A172 (cell line): ENCODE measurements around the gene ITGAV. TPM values are rescaled to one million over a fixed set of nuclear protein-coding genes. Genes with fewer than 3 reads are reported as not detected.
"Not testable (repeated sequence)": the region's sequence is repeated elsewhere in the genome, so short reads cannot be mapped to it uniquely, and the experiment has no call there.

Experiments
- DNase-seq: peaks from one replicate; pipeline ENCODE4 v3.0.0-alpha.2; 2015; ENCODE audit warnings: low spot score
- total RNA-seq: library from RNA; depleted of rRNA; stranded (reverse); fragments of >200 nt; shearing (Covaris generic); gene quantifications from 2 replicates; pipeline ENCODE4 v1.2.3, GENCODE V29; 2014; rRNA removed

Gene ITGAV
- 104 and 110 TPM in 2 replicates for total RNA-seq

DNA sequence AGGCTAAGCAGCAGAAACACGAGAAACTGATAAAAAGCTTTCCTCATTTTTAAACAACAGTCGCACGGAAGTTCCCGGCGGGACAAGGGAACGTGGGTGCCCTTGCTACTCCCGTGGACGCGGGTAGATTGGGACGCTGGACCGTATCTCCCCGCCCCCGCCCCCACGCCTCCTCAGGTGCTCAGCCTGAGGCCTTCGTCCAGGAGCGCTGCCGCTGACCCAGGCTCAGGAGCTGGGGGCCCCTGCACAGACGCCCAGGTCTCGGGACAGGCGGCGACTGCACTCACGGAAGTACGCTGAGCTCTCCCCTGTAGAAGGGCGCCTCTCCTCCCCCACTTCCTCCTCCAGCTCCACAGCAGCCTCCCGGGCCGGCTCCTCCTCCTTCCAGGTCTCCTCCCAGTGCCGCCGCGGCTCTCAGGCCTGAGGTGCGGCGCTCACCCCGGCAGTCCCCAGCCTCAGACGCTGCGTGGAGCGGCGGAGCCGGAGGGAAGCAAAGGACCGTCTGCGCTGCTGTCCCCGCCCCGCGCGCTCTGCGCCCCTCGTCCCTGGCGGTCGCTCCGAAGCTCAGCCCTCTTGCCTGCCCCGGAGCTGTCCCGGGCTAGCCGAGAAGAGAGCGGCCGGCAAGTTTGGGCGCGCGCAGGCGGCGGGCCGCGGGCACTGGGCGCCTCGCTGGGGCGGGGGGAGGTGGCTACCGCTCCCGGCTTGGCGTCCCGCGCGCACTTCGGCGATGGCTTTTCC is at the start of gene ITGAV:
Gene ITGAV (plus strand): TSS at position 445 of the 738 bp plus-strand sequence. CDS start 283 bp downstream, at position 728.
- peak; percentile 89 for DNase-seq

DNA sequence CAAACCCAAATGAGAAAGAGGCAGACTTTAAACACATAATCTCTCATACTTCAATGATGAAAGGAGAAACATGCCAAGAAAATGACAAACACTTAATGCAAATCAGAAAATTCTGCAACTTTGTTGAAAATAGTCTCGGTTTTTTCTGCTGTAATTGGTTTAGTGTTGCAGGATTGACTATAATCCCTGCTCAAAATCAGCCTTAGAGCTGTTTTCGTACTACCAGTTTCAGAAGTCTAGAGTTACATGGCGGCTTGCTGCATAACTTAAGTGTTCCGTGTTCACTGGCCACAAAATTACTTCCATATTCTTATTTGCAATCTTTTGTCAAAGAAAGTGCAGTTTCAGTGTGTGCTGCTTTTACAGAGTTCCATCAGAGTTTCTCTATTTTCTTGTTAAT is 48.9 kb upstream of the ITGAV start:
- no peak for DNase-seq

DNA sequence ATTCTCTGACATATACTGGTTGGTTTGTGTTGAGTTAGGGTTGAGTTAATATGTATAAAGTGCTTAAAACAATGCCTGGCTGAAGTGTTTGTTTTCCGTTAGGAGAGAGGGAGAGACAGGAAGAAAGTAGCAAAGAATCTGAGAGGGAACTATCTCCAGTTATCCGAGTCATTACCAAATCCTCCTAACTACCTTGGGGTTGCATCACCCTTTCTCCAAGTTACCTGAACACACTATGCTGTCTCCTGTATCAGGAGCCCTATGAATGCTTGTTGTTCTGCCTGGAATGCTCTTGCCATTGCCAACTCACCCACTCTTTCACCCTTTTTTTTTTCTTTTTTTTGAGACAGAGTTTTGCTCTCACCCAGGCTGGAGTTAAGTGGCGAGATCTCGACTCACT is 47.9 kb upstream of the ITGAV start:
- DNase-seq = no peak

DNA sequence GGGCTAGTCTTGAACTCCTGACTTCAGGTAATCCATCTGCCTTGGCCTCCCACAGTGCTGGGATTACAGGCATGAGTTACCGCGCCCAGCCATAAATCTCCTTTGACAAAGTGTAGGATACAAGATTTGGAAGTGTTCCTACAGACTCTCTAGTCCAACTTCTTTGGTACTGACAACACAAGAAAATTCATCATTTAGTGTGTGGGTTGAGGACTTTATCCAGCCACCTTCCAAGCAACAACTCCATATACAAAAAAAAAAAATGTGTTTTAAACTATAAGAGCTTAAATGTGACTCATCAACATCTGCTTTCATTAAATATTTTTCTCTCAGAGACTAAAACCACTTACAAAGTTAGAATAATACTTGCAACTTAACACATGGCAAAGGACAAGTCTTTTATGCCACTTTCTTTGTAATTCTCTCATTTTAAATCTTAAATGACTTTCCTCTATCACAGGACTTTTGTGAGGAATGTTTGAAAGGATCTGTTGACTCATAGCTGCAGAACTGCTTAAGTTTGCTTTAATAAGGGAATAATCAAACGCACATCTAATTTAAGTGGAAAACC is 46.2 kb upstream of the ITGAV start:
- DNase-seq = peak; percentile 84

DNA sequence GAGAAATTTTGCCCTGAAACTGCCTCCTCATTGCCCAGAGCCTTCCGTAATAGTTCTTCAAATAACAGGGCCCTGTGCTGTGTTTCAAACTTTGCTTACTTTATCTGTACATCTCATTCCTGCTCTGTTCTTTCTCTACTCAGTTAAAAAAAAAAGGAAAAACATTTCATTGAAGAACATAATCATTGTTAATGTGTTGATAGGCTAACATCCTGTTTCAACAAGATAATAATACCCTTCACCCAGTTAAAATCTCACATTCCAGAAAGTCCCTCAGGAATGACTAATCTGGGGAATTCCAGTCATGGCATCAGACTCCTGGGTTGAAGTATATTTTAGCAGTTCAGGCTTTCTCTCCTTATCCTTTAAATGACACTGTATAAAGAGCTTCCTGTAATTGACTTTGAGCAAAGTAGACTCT is 45.6 kb upstream of the ITGAV start:
- DNase-seq = peak; percentile 97

DNA sequence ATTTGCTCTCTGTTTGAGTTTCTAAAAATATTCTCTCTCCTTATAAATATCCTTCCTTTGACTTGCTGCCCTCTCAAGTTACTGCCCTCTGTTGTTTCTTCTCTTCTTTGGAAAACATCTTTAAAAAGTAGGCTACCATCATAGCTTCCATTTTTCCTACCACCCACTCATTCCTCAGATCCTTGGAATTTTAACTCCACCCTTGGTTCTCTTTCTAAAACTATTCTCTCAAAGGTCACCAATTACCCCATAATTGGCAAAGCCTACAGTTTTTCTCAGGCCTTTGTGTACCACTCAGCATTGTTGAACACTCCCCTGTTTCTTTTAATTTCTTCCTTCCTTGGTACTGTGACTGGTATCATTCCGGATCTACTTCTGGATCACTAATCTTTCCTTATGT is 43.0 kb upstream of the ITGAV start:
- DNase-seq = no peak

DNA sequence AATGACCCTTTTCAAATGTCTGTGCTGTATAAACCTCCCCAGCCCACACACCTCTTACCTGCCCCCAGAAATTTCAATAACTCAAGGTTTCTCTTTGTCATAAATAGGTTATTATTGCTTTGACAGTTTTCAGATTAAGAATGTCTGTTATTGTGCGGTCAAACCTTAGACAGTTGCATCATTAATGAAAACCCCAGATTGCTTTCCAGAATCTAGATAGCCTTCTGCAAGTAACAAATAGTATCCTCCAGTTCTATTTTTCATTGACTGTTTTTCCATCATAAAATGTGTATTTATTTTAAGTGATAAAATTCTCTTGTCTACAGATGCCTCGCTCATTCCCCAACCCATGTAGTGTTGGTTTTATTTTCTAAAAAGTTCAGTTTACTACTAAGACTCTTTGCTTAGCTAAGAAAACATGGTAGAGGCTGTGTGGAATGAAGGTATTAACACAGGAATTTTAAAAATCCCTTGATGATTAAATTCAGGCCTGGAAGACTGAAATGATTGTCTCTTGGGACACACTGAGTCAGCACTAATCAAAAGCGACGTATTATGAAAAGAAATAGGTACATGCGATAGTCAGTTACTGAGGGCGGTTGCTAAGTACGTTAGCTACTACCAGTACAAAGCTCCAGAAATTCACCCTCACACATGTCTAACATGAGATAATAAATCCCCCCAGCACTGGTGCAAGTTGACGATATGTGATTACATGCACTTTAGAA is 38.4 kb upstream of the ITGAV start:
- no peak for DNase-seq

DNA sequence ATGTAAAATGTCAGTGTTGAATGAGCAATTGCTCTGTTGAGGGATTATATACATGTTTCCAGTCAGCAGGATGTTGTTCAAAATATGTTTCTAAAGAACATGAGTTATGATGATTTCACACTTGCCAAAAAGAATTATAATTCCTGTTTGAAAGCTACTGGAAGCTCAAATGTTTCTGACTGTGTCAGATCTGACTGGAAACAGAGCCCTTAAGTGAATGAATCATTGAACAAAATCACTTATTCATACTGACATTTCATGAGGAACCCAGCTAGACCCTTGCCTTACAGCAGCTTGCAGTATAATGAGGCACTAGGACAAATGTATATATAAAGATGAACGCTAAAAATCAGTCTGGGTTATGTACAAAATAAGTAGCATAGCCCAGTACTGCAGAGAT is 35.4 kb upstream of the ITGAV start:
- DNase-seq = no peak

DNA sequence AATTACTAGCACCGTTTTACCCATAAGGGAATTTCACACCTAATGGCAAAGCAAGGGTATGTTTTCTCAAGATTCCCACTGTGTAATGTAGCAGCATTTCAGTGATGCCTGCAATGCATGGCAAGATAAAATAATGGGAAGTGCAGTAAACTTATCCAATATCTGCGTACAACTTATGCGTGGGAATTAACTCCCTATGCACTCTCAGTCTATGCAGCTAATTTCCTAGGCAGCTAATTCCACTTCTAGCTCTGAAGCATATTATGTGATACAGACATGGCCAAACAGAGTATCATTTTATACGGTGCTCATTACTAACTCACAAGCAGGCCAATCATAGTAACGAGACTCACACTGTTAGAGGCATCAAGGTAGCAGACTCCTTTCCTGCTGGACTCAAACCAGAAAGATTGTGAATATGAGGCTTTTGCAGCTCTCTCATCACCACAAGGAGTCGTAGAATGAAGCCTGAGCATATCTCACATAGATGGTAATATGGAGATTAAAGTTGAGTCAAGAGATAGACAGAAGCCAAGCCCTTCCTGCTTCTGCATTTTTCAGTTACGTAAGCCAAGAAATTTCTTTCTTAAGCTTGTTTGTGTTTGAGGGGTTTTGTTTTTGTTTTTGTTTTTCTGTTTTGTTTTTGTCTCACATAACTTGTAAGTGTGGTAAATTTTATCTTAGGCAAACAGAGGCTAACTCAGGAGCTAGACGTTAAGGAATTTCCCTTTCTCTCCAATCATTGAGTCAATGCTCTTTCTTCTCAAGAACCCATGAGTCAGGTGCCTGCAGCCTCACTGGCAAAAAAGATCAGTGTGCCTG is 34.8 kb upstream of the ITGAV start:
- DNase-seq = peak; percentile 30

DNA sequence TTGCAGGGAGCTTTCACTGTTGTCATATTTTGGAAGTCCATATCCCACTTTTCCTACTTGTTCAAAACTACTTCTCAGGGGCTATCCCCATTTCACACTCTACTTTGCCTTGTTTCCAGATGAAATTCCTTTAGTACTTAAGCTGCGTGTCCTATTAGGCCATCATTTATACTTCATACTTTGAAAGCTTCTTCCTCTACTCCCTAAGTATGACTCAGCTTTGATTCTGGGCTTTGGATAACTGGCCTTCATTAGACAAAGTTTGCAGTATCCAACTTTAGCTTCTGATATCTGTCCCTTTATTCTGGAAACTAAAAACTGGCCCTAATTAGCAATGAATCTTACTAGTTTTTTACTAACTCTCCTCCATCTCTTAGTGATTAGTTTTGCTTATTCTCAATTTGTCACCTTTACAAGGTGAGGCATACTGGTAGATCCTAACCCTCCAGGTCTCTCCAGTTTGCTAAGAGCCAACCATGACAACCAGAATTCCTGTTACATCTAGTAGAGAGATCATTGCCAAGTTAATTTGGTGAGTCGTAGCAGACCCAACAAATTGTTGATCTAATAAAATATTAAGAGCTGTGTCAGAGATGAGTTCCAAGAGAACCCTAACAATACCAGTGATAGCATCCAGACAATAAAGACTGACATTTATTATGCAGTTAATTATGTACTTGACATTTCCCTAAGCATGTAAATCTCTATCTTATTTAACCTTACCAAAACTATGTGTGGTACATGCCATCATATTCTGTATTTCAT is 31.2 kb upstream of the ITGAV start:
- no peak for DNase-seq

DNA sequence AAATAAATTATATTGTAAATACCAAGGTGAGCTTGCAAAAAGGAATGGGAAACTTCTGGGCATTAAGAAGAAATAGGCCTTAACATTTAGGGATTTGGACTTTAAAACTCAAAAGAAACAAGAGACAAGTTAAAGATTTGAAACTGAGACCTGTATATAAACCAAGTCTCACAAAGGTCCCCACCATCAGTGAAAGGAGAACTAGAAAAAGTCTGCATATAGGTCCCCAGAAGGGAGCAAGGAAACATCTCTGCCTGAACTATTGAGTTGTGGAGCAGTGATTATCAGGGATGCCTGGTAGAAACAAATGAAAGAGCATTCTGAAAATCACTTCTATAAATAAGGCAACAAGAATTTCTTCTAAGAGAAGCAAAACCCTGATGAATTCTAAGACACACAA is 30.5 kb upstream of the ITGAV start:
- no peak for DNase-seq

DNA sequence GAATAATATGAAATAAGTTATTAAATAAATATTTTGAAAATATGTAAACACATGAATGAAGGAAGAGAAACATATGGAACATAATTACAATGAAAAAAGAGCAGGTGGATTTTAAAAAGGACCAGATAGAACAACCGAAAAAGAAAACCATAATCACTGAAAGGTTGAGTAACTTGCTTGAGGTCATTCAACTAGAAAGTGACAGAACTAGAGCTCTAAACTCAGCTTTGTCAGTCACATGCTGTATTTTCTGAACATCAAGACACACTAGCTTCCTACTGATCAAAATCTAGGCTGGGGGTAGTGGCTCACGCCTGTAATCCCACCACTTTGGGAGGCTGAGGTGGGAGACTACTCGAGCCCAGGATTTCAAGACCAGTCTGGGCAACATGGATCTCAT is 30.0 kb upstream of the ITGAV start:
- DNase-seq = no peak

DNA sequence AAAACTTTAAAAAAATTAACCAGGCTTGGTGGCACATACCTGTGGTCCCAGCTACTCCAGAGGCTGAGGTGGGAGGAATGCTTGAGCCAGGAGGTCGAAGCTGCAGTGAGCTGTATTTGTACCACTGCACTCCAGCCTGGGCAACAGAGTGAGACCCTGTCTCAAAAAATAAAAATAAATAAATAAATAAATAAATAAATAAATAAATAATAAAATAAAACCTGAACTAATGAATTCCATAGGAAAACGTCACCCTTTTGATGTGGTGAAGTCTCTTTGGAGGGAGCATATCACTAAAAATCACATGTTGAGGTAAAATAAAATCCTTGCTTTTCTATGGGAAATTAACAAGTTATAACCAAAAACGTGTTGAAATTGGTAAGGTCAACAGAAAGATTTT is 29.6 kb upstream of the ITGAV start:
- no peak for DNase-seq

DNA sequence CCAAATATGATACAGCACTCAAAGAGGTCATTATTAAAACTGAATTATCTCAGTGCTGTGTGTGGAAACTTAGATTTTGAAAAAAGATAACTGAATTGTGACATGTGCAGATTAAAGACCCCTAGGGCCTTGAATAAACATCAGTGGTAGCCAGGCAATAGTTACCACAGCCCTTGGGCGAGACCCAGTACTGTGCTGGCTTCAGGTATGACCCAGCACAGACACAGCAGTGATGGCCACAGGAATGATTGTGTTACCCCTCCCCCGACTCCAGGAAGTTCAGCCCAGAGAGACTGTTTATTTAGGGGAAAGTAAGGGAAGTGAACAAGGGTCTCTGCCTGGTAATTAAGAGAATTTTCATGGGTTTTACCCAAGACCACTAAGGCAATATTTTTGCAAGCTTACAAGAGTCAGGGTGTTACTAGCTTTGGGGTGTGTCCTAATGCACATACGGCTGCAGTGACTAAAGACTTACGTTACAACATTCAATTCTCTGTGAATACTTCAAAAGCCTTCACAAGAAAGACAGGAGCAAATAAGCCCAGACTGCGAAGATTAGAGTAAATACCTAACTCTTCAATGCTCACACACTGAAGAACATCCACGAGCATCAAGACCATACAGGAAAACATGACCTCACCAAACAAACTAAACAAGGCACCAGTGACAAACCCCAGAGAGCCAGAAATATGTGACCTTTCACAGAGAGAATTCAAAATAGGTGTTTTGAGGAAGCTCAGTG is 28.2 kb upstream of the ITGAV start:
- DNase-seq = no peak

DNA sequence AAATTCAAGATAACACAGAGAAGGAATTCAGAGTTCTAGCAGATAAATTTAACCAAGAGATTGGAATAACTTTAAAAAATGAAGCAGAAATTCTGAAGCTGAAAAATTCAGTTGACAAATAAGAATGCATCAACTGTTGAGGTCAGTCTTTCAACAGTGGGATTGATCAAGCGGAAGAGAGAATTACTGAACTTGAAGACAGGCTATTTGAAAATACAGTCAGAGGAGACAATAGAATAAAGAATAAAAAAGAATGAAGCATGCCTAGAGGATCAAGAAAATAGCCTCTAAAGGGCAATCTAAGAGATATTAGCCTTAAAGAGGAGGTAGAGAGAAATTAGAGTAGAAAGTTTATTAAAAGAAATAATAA is 27.7 kb upstream of the ITGAV start:
- no peak for DNase-seq

DNA sequence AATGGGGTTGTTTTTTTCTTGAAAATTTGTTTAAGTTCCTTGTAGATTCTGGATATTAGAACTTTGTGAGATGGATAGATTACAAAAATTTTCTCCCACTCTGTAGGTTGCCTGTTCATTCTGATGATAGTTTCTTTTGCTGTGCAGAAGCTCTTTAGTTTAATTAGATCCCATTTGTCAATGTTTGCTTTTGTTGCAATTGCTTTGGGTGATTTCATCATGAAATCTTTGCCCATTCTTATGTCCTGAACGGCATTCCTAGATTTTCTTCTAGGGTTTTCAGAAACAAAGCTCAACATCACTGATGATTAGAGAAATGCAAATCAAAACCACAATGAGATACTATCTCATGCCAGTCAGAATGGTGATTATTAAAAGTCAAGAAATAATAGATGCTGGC is 21.3 kb upstream of the ITGAV start:
- DNase-seq = not testable (repeated sequence)

DNA sequence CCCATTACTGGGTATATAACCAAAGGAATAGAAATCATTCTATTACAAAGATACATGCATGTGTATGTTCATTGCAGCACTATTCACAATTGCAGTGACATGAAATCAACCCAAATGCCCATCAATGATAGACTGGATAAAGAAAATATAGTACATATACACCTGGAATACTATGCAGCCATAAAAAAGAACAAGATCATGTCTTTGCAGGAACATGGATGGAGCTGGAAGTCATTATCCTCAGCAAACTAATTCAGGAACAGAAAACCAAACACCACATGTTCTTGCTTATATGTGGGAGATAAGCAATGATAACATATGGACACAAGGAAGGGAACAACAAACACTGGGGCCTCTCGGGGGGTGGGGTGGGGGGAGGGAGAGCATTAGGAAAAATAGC is 20.7 kb upstream of the ITGAV start:
- DNase-seq = not testable (repeated sequence)

DNA sequence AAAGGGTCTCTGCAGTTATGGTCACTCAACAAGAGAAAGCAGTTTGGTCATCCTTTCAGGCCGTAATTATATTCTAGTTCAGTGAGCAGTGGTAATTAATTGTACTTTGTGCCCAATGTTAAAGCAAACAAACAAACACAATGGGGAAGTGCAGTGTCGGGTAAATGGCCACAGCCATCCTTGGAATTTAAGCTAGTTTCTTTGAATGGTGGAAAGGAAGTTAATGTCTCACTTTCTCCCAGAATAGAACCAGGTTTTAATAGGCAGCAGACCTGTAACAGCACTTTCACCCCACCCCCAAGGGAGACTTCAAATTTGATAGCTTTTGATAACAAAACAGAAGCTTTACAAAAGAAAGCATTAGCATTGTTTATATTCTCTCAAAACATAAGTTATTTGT is 20.0 kb upstream of the ITGAV start:
- DNase-seq = peak; percentile 60

DNA sequence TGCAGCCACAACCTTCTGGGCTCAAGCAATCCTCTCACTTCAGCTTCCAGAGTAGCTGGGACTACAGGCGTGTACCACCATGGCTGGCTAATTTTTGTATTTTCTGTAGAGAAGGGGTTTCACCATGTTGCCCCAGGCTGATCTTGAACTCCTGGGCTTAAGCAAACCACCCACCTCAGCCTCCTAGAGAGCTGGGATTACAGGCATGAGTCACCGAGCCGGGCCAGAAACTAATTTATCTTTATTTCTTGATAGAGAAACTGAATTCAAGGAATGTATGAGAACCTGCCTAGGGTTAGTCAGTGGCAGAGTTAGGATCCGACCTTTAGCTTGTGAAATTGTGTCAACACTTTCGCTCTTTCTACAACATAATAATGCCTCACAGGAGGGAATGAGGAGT is 19.3 kb upstream of the ITGAV start:
- peak; percentile 68 for DNase-seq

DNA sequence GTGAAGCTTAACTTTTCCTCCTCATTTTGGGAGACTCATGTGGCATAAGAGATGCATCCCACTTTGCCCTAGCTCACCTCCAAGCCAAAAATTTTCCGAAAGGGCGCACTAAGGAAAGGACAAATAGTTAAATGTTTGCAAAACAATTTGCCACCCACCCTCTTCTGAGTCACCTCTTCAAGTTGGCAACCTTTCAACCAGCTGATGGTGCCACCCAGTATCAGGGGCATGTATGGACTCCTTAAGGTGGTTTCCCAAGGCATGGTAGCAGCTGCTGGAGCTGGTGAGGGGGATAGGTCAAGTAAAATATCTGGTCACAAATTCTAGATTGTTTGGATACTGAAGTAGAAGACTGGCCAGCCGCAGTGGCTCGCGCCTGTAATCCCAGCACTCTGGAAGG is 17.2 kb upstream of the ITGAV start:
- peak; percentile 74 for DNase-seq

DNA sequence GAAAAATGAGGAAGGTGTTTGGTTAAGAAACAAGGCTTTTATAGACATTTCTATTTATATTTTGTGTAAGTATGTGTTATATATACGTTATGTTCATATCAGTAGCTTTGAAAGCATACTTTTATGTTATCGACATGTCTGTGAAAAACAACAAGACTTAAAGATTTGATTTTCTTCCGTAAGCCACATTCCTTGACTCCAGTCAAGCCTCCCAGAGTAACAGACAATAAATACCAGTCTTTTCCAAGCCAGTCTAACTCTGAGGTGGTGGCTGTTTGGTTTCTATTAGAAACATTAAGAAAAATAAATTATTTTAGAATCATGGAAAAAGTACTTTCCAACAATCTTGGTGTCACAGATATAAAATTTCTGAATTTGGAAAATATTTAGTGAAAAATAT is 16.3 kb upstream of the ITGAV start:
- no peak for DNase-seq
